IMR-90 (cell line): ENCODE measurements around the gene LOXL4. TPM values are rescaled to one million over a fixed set of nuclear protein-coding genes. Genes with fewer than 3 reads are reported as not detected.

Experiments
- ATAC-seq: fragments of 200-7000 bp; cut with Tn5 transposase; 2 replicates; pipeline ENCODE4 v1.9.1; 2020; ENCODE audit warnings: low read depth, mild to moderate bottlenecking, moderate library complexity
- BruUV-seq: library from RNA; stranded (reverse); fragments of 400-500 nt; replicated peaks from 2 replicates; lab custom pipeline; 2021; lab: Mats Ljungman, UMichigan
- CTCF ChIA-PET: fragments of 300-600 bp; formaldehyde crosslinking; extraction: SDS; loops from one replicate; lab custom pipeline; 2021; ENCODE audit warnings: antibody characterized with exemption; lab: Yijun Ruan, JAX
- POLR2A ChIA-PET: fragments of 300-600 bp; sonication (Branson Sonifier 250); formaldehyde crosslinking; loops from one replicate; lab custom pipeline; 2022; ENCODE audit warnings: antibody characterized with exemption; ENCODE audit not compliant: unreplicated experiment; lab: Charles Lee
- DNase-seq: peaks from one replicate; pipeline ENCODE4 v3.0.0; 2013
- H2AFZ ChIP-seq: replicated peaks from 2 replicates; pipeline ENCODE3; 2013; ENCODE audit warnings: low read length, mild to moderate bottlenecking; ENCODE audit not compliant: poor library complexity
- H2AK5ac ChIP-seq: 2 replicates; pipeline ENCODE4 v1.6.1; 2013; ENCODE audit warnings: low read depth, low read length, inconsistent platforms
- H2AK9ac ChIP-seq: replicated peaks from 2 replicates; pipeline ENCODE3; 2013; ENCODE audit warnings: mild to moderate bottlenecking, low read depth, low read length, moderate library complexity; ENCODE audit not compliant: poor library complexity
- H2BK120ac ChIP-seq: 2 replicates; pipeline ENCODE4 v1.6.1; 2013; ENCODE audit warnings: low read depth, low read length, inconsistent platforms
- H2BK15ac ChIP-seq: 3 replicates; pipeline ENCODE4 v1.6.1; 2013; ENCODE audit warnings: low read depth, low read length, inconsistent platforms
- H2BK20ac ChIP-seq: 2 replicates; pipeline ENCODE4 v1.6.1; 2013; ENCODE audit warnings: low read depth, mild to moderate bottlenecking, inconsistent platforms, low read length, moderate library complexity
- H2BK5ac ChIP-seq: 2 replicates; pipeline ENCODE4 v1.6.1; 2013; ENCODE audit warnings: mild to moderate bottlenecking, low read depth, low read length, inconsistent platforms; ENCODE audit not compliant: poor library complexity, severe bottlenecking
- H3K14ac ChIP-seq: replicated peaks from 2 replicates; pipeline ENCODE4 v1.6.1; 2013; ENCODE audit warnings: low read depth, low read length, inconsistent platforms
- H3K18ac ChIP-seq: 2 replicates; pipeline ENCODE4 v1.6.1; 2013; ENCODE audit warnings: low read depth, low read length, control low read depth
- H3K23ac ChIP-seq: 2 replicates; pipeline ENCODE4 v1.6.1; 2013; ENCODE audit warnings: low read depth, low read length, inconsistent platforms
- H3K27ac ChIP-seq: 2 replicates; pipeline ENCODE4 v1.5.1; 2013; ENCODE audit warnings: mild to moderate bottlenecking, control low read depth, low read length; ENCODE audit not compliant: insufficient read depth
- H3K27me3 ChIP-seq: 2 replicates; pipeline ENCODE4 v1.6.1; 2013; ENCODE audit warnings: low read length; ENCODE audit not compliant: control insufficient read depth, insufficient read depth
- H3K36me3 ChIP-seq: 2 replicates; pipeline ENCODE4 v1.6.1; 2013; ENCODE audit warnings: low read length, mixed read lengths; ENCODE audit not compliant: control insufficient read depth, insufficient read depth
- H3K4ac ChIP-seq: 2 replicates; pipeline ENCODE4 v1.6.1; 2013; ENCODE audit warnings: low read depth, low read length, inconsistent platforms
- H3K4me1 ChIP-seq: 2 replicates; pipeline ENCODE4 v1.6.1; 2013; ENCODE audit warnings: low read length, mixed read lengths; ENCODE audit not compliant: control insufficient read depth, insufficient read depth
- H3K4me2 ChIP-seq: 2 replicates; pipeline ENCODE4 v1.6.1; 2013; ENCODE audit warnings: low read depth, mild to moderate bottlenecking, control low read depth, low read length, moderate library complexity
- H3K4me3 ChIP-seq: 2 replicates; pipeline ENCODE4 v1.5.1; 2013; ENCODE audit warnings: low read depth, mild to moderate bottlenecking, control low read depth, low read length, moderate library complexity; ENCODE audit not compliant: insufficient read depth
- H3K56ac ChIP-seq: 2 replicates; pipeline ENCODE4 v1.6.1; 2013; ENCODE audit warnings: low read length, inconsistent platforms; ENCODE audit not compliant: insufficient read depth; ENCODE audit errors: extremely low read depth
- H3K79me1 ChIP-seq, 2 experiments: 2 replicates each; pipeline ENCODE4 v1.6.1; 2013; ENCODE audit warnings: low read length in 2 of 2, inconsistent platforms in 1 of 2, low read depth in 1 of 2
- H3K9ac ChIP-seq: 2 replicates; pipeline ENCODE4 v1.6.1; 2013; ENCODE audit warnings: low read depth, low read length, control low read depth
- H3K9me1 ChIP-seq: 2 replicates; pipeline ENCODE4 v1.6.1; 2013; ENCODE audit warnings: low read length, inconsistent platforms; ENCODE audit not compliant: insufficient read depth
- H3K9me3 ChIP-seq: 2 replicates; pipeline ENCODE4 v1.6.1; 2013; ENCODE audit warnings: low read length; ENCODE audit not compliant: control insufficient read depth, insufficient read depth
- H4K20me1 ChIP-seq: 2 replicates; pipeline ENCODE4 v1.6.1; 2013; ENCODE audit warnings: low read length, inconsistent platforms; ENCODE audit not compliant: insufficient read depth
- H4K5ac ChIP-seq: 2 replicates; pipeline ENCODE4 v1.6.1; 2013; ENCODE audit warnings: mild to moderate bottlenecking, low read depth, low read length, control low read depth
- H4K8ac ChIP-seq, 2 experiments: 2 replicates each; pipeline ENCODE4 v1.6.1; 2013; ENCODE audit warnings: low read depth in 2 of 2, low read length in 2 of 2, control low read depth in 1 of 2, inconsistent platforms in 1 of 2
- H4K91ac ChIP-seq: 2 replicates; pipeline ENCODE4 v1.6.1; 2013; ENCODE audit warnings: low read depth, low read length, inconsistent platforms; ENCODE audit not compliant: insufficient read depth
- CEBPB ChIP-seq: IDR thresholded peaks from 2 replicates; pipeline ENCODE4 v1.6.1; 2012; ENCODE audit warnings: low read depth, low read length, improper control_type of control experiment
- CHD1 ChIP-seq: IDR thresholded peaks from 2 replicates; pipeline ENCODE4 v1.6.1; 2012; ENCODE audit warnings: low read depth, low read length, improper control_type of control experiment
- FOS ChIP-seq: fragments of 150-350 bp; IDR thresholded peaks from 2 replicates; pipeline ENCODE4 v1.6.1; 2016; ENCODE audit warnings: low read depth, low read length
- MAFK ChIP-seq: IDR thresholded peaks from 2 replicates; pipeline ENCODE4 v1.6.1; 2012; ENCODE audit warnings: low read depth, low read length, improper control_type of control experiment
- MAZ ChIP-seq: IDR thresholded peaks from 2 replicates; pipeline ENCODE4 v1.6.1; 2012; ENCODE audit warnings: low read depth, mild to moderate bottlenecking, low read length, improper control_type of control experiment, moderate library complexity, borderline replicate concordance
- POLR2A ChIP-seq: IDR thresholded peaks from 2 replicates; pipeline ENCODE4 v1.6.1; 2012; ENCODE audit warnings: mild to moderate bottlenecking, low read depth, low read length
- RAD21 ChIP-seq: IDR thresholded peaks from 2 replicates; pipeline ENCODE4 v1.6.1; 2012; ENCODE audit warnings: low read length, improper control_type of control experiment
- RCOR1 ChIP-seq: IDR thresholded peaks from 2 replicates; pipeline ENCODE4 v1.6.1; 2012; ENCODE audit warnings: mild to moderate bottlenecking, low read length, improper control_type of control experiment; ENCODE audit not compliant: insufficient replicate concordance
- RFX5 ChIP-seq: IDR thresholded peaks from 2 replicates; pipeline ENCODE4 v1.8.0; 2012; ENCODE audit warnings: low read depth, mild to moderate bottlenecking, low read length, moderate library complexity
- SMC3 ChIP-seq: fragments of 150-350 bp; IDR thresholded peaks from 2 replicates; pipeline ENCODE4 v1.6.1; 2016; ENCODE audit warnings: low read depth, mild to moderate bottlenecking, antibody characterized with exemption, low read length, moderate library complexity
- USF2 ChIP-seq: fragments of 150-350 bp; IDR thresholded peaks from 2 replicates; pipeline ENCODE4 v1.6.1; 2017; ENCODE audit warnings: mild to moderate bottlenecking, antibody characterized with exemption, low read length, low read depth
- WGBS, 2 experiments: methylation state at CpG; one replicate each; pipeline versions ENCODE4 v1.1.5 to v1.1.7; 2013; ENCODE audit warnings: missing lambda C conversion rate in 2 of 2; ENCODE audit not compliant: insufficient read length in 1 of 2; ENCODE audit errors: extremely low coverage in 2 of 2; 5-methylcytosine and 5-hydroxymethylcytosine counted together
- dilution Hi-C: fragments of 300-500 bp; cut with HindIII; formaldehyde crosslinking; loops from one replicate; pipeline ENCODE4 v1.14.3; 2018; ENCODE audit warnings: low sequenced_read_pairs; ENCODE audit not compliant: unreplicated experiment
- in situ Hi-C: fragments of 300-500 bp; cut with MboI; formaldehyde crosslinking; loops from 3 replicates; pipeline ENCODE4 v1.14.3; 2019; ENCODE audit warnings: low sequenced_read_pairs, inconsistent platforms, mixed read lengths
- intact Hi-C: fragments of 100-400 bp; cut with micrococcal nuclease; formaldehyde crosslinking; loops from 2 replicates; pipeline ENCODE4 v1.10.0; 2022
- polyA plus RNA-seq, 3 experiments: library from polyadenylated mRNA; depleted of rRNA; stranded (reverse); fragments of >200 nt; gene quantifications; 2 replicates each; pipeline ENCODE4 v1.2.3, GENCODE V29; 2012; ENCODE audit warnings: low replicate concordance in 1 of 3
- total RNA-seq: library from RNA; depleted of rRNA; stranded (reverse); fragments of >200 nt; gene quantifications from 2 replicates; pipeline ENCODE4 v1.2.3, GENCODE V29; 2012
- TF ChIP-seq, protein P1 (sequence below): conservative IDR thresholded peaks from 2 replicates; pipeline ENCODE4 v1.5.1; 2012; ENCODE audit warnings: mild to moderate bottlenecking, low read depth, low read length, improper control_type of control experiment
- TF ChIP-seq, protein P2 (sequence below): fragments of 150-350 bp; IDR thresholded peaks from 2 replicates; pipeline ENCODE4 v1.6.1; 2016; ENCODE audit warnings: low read depth, mild to moderate bottlenecking, low read length, moderate library complexity, borderline replicate concordance

LOXL4 gene
- total and polyA plus RNA-seq, 2 of the 4 experiments (the other 2 are of a cell fraction): 20.8 to 26.7 TPM

- Histone ChIP-seq H3K4me3 (no peak overlapping the region), H2BK20ac (no peak overlapping the region), H4K5ac (no peak overlapping the region), H3K9me1 (no peaks in the 10 kb centered on the region), H2BK120ac (no peak overlapping the region), H3K4me1 (no peaks in the 10 kb centered on the region), H3K4ac (no peak overlapping the region), H3K36me3 (no peaks in the 10 kb centered on the region), H3K9ac (no peak overlapping the region), H3K27ac (no peak overlapping the region), H2BK15ac (no peak overlapping the region), H3K79me1 (no peaks in the 10 kb centered on the region), H4K91ac (no peak overlapping the region), H4K8ac (no peak overlapping the region), H3K9me3 (no peaks in the 10 kb centered on the region), H3K23ac (no peak overlapping the region), H4K20me1 (no peaks in the 10 kb centered on the region), H3K27me3 (peaks cover 57% of the 10 kb centered on the region), H3K4me2 (no peak overlapping the region), H2BK5ac (no peak overlapping the region), H2AK9ac (no peak overlapping the region), H3K18ac (no peak overlapping the region), H2AFZ (no peak overlapping the region), H2AK5ac (no peak overlapping the region), H3K14ac (no peak overlapping the region), H3K56ac (no peak overlapping the region)
- in situ Hi-C loops (no loop called here), dilution Hi-C loops (no loop called here), intact Hi-C loops (no loop called here)
- 70% methylated on average over 2 of the region's 10 CpGs; no CpG with 5 or more reads in 1 of the 2 experiments for WGBS, 2 experiments
- POLR2A ChIA-PET: no interaction called here
- TF ChIP-seq MAZ (no peak), FOS (no peak), SMC3 (no peak), RFX5 (no peak), RCOR1 (no peak), POLR2A (no peak), MAFK (no peak), CHD1 (no peak), CEBPB (no peak), RAD21 (no peak), USF2 (no peak)
- TF ChIP-seq, protein P1, sequence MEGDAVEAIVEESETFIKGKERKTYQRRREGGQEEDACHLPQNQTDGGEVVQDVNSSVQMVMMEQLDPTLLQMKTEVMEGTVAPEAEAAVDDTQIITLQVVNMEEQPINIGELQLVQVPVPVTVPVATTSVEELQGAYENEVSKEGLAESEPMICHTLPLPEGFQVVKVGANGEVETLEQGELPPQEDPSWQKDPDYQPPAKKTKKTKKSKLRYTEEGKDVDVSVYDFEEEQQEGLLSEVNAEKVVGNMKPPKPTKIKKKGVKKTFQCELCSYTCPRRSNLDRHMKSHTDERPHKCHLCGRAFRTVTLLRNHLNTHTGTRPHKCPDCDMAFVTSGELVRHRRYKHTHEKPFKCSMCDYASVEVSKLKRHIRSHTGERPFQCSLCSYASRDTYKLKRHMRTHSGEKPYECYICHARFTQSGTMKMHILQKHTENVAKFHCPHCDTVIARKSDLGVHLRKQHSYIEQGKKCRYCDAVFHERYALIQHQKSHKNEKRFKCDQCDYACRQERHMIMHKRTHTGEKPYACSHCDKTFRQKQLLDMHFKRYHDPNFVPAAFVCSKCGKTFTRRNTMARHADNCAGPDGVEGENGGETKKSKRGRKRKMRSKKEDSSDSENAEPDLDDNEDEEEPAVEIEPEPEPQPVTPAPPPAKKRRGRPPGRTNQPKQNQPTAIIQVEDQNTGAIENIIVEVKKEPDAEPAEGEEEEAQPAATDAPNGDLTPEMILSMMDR: no peak
- TF ChIP-seq, protein P2, sequence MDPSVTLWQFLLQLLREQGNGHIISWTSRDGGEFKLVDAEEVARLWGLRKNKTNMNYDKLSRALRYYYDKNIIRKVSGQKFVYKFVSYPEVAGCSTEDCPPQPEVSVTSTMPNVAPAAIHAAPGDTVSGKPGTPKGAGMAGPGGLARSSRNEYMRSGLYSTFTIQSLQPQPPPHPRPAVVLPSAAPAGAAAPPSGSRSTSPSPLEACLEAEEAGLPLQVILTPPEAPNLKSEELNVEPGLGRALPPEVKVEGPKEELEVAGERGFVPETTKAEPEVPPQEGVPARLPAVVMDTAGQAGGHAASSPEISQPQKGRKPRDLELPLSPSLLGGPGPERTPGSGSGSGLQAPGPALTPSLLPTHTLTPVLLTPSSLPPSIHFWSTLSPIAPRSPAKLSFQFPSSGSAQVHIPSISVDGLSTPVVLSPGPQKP: no peak
- no TSS peak for BruUV-seq
- DNase-seq (no peak), ATAC-seq (no peak)
- CTCF ChIA-PET: interaction anchor here (1.0 to 1.2 kb wide), 2 partner anchors 12 to 18 kb away, joined by 3 read pairs; no protein-coding TSS in a partner anchor
Measured at GRCh38 chr10:98289802-98290209, 21.8 kb upstream of the LOXL4 start.
